ENCODE results near the gene HES2. TPM values are rescaled to one million over a fixed set of nuclear protein-coding genes. Genes with fewer than 3 reads are reported as not detected.
"Not testable (repeated sequence)": the region's sequence is repeated elsewhere in the genome, so short reads cannot be mapped to it uniquely, and the experiment has no call there.

Gene HES2, protein sequence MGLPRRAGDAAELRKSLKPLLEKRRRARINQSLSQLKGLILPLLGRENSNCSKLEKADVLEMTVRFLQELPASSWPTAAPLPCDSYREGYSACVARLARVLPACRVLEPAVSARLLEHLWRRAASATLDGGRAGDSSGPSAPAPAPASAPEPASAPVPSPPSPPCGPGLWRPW
- 0.06 TPM in 1 of 2 replicates, not detected in the other for total RNA-seq (2014; rRNA removed)
- polyA plus RNA-seq (2012): 0.41 TPM

DNA sequence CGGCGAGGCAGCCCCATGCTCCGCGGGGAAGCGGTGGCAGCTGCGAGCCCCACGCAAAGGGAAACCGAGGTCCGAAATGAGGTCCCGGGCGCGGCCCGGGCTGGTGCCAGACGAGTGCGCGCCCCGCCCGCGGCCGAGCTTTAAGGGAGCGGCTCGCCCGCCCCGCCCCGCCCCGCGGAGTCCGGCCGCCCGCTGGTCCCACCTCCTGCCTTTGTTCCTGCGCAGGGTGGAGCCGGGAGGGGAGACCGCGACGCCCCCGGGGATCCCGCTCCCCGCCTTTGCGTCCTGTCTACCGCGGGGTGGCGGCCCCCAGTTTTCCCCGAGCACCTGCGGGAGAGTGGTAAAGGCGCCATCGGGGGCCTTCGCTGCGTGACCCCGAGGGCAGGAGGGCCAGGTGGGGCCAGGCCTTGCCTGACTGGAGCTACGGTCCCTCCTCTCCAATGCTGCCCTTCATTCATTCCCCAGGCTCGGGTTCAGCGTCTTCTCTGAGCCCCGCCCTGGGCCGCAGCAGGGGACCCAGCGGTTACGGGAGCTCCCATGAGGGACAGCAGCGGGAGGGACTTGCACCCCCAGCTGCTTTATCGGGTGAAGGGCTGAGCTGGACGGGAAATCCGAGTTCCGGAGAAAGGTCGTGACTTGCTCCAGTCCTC is at the start of gene HES2:
HES2 (minus strand) TSS at position 116 of the 650 bp plus-strand sequence; CDS start at position 17, 99 bp downstream.
- no peak for DNase-seq (ENCODE audit: low read depth)

DNA sequence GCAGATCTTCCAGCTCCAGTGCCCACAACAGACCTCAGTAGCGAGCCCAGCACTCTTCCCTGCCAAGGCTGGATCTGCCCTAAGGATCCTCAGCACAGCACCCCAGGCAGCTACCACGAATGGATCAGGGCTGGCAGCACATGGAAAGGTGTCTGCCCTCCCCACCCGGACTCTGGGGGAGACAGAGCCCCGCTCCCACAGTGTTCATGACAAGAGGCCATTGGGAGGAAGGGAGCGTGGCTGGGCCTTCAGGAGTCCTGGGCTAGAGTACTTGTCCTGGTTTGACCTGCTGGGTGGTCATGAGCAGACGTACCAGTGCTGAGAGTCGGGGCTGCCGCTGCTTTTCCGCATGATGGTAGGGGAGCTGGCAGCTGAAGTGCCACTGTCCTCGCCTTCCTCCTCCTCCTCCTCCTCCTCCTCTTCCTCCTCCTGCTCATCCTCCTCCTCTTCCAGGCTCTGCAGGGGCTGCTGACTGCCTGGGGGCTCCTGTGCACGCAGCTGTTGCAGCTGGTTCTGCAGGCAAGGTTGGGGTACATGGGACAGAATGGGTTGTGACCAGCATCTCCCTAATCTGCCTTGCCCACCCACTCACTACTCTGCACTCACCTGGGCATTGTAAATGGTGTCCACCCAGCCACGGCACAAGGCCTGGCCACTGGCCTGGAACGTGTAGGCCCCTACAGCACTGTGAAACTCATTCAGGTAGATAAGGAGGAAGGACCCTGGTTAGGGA is 49.2 kb upstream of the HES2 start:
- no peak for DNase-seq (ENCODE audit: low read depth)

DNA sequence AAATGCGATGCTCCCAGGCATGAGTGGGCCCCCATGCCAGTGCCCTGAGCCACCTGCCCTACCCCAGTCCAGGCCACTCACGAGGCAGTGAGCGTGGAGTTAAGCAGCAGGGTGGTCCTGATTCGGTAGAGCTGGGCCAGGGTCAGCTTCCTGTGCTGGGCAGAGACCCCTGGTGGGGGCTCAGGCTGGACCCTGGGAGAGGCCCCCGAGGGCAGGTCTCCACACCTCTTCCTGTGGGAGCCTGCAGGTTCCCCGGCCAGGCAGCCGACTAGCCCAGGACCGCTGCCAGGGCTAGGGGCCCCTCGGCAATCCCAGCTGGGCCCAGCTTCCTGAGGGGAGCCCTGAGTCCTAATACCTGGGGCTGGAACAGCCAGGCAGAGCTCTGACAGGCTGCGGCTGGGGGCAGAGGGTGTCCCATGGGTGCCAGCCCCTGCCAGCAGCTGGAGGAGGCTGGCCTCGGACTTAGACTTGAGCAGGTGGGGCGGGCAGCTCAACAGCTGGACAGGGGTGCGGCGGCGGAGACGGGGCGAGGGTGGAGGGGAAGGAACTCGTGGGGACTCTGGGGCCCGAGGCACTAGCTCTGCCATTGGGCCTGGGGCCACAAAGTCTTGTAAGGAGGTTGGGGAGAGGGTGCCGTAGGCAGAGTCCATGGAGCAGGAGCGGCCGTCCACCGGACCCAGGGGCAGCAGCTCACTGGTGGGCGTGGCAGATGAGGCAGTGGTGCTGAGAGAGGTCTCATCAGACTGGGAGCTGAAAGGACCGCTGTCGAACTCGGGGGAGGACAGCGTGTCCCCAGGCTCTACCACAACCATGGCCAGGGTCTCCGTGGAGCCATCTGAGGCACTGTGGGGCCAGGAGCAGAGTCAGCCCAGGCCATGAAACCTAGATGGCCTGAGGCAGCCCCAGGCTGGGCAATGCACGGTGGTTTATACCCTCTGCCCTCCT is 48.3 kb upstream of the HES2 start:
- DNase-seq (ENCODE audit: low read depth): no peak

DNA sequence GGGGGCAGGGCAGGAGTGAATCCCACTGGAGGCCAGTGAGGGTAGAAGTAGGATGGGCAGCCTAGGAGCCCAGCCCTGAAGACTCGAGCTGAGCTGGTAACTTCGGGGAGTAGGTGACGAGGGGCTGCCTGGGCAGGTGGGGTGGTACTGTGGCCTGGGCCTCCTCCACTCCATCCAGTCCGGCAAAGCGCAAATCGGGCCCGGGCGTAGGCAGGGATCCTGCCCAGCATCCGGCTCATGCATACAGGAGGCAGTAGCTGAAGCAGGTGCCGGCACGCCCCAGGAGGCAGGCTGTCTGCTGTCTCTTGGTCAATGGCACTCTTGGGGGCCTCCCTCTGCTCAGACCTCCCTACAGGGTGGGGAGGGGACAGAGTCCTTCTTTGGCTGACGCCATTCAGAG is 47.5 kb upstream of the HES2 start:
- DNase-seq (ENCODE audit: low read depth): no peak

DNA sequence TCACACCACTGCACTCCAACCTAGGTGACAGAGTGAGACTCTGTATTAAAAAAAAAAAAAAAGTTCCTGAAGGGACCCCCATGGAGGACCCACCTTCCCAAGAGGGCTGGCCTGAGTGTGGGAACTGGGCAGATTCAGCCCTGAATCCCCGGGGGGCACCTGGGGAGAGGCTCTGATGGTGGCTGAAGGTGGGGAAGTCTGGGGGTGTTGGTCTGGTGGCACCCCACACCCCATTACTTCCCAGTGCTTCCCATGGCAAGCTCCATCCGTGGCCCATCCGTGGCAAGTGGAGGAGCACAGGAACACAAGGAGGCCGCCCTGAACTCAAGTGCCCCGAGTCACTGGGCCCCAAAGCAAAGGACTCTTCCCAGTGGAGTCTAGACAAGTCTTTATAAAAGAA is 47.0 kb upstream of the HES2 start:
- no peak for DNase-seq (ENCODE audit: low read depth)

DNA sequence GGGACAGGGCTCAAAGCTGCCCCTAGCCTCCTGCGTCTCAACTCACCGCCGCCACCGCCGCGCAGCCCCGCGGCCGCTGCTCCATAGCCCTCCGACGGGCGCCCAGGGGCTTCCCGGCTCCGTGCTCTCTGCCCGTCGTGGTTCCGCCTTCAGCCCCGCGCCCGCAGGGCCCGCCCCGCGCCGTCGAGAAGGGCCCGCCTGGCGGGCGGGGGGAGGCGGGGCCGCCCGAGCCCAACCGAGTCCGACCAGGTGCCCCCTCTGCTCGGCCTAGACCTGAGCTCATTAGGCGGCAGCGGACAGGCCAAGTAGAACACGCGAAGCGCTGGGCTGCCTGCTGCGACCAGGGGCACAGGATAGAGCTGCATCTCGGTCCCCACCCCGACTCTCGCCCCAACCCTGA is 46.3 kb upstream of the HES2 start, which contains the start of gene TNFRSF25:
TNFRSF25 (minus strand) TSS at position 151 of the 400 bp plus-strand sequence; CDS start at position 85, 66 bp downstream.
- DNase-seq (ENCODE audit: low read depth): no peak

DNA sequence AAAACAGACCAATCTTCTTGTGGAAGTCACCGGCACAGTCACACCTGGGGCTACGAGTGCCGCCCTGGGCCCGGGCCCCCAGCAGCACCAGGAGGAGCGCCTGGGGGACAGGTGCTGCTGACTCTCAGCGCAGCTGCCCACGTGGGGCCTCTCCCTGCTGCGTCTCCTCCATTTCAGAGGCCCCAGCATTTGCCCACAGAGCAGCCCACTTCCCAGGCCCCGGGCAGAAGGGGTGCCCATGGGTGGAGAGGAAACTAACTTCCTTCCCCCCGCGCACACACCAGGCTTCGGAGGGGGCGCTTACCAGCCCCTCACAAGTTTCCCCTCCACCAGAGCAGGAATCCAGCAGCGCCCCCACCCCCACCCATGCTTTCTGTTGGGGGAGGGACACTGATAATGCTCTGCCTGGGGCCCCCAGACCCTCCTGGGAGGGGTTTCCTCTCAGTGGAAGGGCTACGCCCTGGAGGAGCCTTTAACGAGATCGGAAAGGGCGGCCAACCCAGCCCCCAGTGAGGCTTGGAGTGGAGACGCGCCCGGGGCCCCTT is 45.8 kb upstream of the HES2 start:
- no peak for DNase-seq (ENCODE audit: low read depth)

DNA sequence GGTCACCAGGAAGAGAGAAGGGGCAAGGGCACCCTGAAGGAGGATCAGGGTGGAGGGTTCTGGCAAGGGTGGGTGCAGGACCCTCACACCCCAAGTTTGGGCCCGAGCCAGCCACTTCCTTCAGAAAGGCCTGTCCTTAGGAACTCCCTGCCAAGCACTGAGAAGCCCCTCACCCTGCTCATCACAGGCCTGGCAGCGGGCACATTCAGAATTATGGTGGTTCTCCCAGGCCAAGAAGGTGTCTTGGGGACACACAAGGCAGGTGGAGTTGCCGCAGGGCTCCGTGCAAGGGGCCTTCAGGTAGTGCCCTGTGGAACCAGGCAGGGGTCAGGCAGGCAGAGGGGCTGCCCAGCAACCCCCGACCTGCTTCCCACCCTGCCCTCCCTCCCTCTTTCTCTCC is 45.2 kb upstream of the HES2 start:
- DNase-seq (ENCODE audit: low read depth): no peak

DNA sequence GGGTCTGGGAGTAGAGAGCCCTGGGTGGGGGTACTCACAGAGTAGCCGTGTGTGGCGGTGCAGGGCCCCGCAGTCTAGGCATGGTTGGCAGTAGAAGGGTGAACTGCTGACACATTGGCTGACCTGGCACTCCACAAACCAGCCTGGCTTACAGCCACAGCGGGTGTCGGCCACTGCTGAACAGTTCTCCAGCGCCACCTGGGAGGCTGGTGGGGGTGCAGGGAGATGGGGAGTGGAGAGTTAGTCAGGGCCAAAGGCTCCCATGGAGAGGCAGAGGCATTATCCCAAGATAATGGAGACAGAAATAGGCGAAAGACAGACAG is 44.8 kb upstream of the HES2 start:
- no peak for DNase-seq (ENCODE audit: low read depth)

DNA sequence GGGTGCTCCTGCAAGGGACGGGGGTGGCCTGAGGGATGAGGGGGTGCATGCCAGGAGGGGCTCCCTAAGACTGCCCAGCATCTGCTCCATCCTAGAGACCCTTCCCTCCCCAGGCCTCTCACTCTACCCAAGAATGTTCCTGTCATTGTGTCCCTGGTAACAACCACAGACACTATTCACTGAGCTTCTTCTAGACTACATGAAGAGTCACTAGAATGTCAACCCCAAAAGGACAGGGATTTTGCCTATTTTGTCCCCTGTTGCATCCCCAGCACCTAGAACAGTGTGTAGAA is 43.3 kb upstream of the HES2 start:
- no peak for DNase-seq (ENCODE audit: low read depth)

DNA sequence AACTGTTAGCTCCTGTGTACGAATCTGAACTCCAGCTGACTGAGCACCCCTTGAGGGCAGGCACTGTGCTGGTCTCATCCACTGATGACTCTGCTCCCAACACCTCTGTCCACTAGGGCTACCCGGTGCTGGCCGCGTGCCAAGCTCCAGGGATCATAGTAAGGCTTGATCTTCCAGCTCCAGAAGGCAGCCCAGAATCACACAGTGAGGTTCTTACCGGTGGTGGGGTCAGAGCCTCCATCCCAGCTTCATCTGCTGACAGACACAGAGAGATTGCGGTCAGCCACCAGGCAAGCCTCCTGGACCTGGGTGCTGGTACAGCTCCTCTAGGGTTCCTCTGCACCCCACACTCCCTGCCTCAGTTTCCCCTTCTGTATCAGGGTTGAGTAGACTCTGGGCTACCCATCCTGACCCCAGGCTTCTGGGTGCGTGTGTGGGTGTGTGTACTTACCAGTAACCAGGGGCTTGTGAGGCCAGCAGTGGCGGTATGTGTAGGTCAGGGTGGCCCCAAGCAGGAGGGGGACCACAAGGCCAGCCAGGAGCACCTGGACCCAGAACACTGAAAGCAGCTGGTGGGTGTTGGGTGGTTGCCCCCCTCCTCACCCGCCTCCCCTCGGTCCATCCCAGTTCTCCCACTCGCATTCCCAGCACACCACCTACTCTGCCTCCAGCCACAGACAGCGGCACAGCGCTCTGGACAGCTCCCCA is 42.8 kb upstream of the HES2 start:
- no peak for DNase-seq (ENCODE audit: low read depth)

DNA sequence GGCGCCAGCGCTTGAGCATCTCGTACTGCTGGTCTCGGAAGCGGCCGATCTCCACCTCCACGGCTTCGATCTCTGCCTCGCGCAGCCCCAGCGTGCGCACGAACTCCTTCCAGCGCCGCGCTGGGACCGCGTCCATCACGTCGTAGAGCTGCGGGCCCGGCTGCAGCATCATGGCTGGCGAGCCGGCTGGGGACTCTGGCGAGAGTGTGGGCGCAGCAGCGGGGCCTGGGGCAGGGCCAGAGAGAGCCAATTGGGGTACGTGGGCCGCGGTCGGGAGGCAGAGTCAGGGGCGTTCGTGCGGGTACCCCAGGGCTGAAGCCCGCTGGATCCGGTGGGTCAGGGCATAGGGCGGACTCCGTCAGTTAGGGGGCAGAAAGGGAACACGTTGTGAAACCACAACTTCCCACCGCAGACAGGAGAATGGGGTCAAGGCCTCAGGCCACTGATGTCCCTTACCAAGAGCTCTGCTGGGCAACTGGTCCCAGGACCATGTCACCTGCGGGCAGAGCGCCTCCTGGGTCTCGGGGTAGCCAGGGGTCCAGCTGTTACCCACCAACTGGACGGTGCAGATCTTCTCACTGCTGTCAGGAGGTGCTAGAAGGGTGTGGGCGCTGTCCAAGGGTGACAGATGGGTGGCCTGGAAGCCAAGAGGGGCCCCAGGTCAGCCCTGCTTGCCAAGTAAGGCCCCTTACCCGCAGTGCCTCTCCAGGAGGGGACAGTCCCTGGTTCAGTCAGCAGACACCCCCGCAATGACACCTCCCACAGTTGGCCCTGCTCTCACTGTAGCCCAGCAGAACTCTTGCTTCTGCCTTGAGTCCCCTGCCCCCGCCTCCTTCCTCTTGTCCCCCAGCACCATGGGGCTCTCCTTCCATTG is 42.1 kb upstream of the HES2 start:
- DNase-seq (ENCODE audit: low read depth): no peak

DNA sequence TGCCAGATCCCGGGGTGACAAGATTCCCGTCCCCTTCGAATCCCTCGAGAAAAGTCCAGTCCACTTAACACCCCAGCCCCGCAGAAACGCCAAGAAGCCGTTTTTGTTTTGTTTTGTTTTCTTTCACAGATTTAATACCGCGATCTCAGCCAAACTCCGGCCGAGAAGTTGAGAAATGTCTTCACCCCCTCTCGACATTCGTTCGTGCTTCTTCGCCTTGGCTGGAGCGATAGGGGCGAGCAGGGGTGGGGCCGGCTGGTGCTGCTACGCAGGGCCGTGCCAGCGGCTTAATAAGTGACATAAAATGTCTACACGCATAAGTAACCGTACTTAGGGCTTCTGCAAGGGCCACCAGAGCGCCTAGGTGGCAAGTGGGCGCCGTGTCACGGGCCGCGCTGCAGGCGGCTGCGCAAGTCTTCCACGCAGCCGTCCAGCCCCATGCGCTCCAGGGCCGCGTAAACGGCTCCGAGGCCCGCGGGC is 41.4 kb upstream of the HES2 start:
- DNase-seq (ENCODE audit: low read depth): no peak

DNA sequence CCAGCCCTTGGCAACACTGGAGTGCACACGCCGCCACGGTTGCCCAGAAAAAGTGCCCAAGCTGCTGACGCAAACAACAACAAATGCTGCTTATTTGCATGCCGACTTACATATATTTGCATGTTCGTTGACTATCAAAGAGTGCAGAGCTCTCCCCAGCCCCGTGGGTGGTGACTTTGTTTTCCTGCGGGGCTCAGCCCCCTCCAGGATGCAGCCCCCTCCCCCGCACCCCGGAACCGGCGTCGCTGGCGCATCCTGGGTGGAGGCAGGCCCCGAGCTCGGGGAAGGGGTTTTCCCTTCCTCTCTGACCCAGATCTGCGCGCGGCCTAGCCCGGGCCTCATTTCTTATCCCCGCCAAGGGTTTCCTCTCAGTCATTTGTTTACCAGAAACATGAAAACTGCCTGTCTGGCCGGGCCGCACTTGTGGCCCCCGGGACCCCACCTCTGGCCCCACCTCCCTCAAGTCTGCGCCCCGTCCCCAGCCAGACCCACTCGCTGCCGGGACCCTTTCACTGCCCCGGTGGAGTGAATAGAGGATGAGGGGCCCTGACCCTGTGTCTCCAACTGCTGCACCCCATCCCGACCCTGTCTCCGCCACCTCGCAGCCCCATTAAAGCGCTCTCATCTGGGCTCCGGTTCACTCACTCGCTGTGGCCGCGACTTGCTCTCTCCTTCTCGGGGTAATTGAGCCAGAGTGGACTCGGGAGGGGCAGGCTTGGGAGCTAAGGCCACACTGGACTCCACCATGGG is 40.8 kb upstream of the HES2 start:
- DNase-seq (ENCODE audit: low read depth): no peak

DNA sequence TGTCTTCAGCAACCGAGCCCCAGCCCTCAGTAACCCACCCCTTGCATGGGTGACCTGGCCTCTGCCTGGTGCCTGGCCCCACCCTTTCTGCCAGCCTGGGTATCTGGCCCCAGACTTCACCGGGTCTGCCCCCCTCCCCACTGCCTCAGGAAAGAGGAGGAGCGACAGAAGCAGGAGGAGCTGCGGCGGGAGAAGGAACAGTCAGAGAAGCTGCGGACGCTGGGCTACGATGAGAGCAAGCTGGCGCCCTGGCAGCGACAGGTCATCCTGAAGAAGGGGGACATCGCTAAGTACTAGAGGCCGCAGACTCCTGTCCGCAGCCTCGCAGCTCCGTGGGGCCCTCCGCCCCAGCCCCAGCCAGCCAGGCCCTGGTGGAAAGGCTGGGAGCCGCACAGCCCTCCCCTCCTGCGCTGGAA is 40.1 kb upstream of the HES2 start:
- no peak for DNase-seq (ENCODE audit: low read depth)

DNA sequence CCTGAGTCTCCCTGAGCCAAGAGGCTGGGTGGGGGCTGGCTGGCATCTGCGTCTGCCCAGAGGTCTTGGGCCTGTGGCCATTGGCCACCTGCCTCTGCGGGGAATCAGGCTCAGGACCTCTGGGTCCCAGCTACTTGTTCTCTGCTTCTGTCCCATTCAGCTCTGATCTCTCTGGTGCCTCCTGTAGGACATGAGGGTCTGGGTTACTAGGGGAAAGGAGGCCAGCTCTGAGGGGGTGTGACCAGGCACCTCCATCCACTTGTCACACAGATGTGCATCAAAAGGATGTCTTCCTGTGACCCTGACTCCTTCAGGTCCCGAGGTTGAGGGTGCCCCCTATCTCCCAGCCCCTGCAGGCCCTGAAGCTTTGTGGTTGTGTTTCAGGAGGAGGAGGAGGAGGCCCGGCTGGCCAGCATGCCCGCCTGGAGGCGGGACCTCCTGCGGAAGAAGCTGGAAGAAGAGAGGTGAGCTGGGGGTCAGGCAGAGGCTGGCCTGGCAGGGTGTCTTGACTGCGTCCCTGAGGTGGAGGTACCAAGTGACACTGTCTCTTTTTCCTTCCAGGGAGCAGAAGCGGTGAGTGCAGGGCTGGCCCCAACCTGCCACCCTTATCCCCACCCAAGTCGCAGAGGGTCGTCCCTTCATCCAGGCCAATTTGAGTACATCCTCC is 37.2 kb upstream of the HES2 start:
- no peak for DNase-seq (ENCODE audit: low read depth)

DNA sequence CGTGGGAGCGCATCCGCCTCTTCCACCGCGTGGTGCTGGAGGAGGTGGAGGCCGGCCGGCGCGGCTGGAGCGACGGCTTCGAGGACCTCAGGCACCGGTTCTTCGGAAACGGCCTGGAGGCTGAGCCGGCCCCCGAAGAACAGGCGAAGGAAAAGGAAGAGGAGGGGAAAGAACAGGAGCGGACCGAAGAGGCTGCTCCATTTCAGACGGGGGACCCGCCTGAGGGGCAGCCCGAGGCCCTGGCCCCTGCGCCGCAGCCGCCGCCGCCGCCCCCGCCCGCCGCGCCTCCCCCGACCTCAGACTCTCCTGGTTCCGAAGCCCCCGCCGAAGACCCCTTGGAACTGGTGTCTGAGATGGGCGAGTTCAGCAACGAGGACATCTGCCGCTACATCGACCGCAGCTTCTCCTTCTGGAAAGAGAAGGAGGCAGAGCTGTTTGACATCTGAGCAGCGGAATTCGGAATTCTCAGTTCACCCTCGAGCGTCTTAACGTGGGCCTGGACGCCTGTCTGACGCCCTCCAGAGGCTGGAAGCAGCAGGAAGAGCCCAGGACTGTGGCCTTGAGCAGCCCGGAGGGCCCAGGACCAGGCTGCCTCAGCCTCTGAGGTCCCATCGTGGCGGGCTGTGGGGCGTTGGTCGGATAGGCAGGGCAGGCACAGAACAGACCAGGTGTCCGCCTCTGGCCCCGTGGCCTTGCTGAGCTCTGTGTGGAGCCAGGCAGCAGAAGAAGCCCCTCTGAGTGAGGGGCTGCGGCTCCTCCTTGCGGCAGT is 36.2 kb upstream of the HES2 start:
- DNase-seq (ENCODE audit: low read depth): not testable (repeated sequence)

Measured in LHCN-M2 (cell line).